Astrocyte of the cerebellum (primary cell): Measurements from ENCODE around the gene MORN3.
"Not testable (repeated sequence)": the region's sequence is repeated elsewhere in the genome, so short reads cannot be mapped to it uniquely, and the experiment has no call there.

ENCODE experiments used
- DNase-seq: peaks from one replicate; pipeline ENCODE4 v3.0.0-alpha.2; 2011; ENCODE audit warnings: low read depth
- H3K4me3 ChIP-seq: 2 replicates; pipeline ENCODE4 v1.5.1; 2011; ENCODE audit warnings: mild to moderate bottlenecking, low read depth, low read length, moderate library complexity
- CTCF ChIP-seq: IDR thresholded peaks from 2 replicates; pipeline ENCODE4 v1.5.1; 2012; ENCODE audit warnings: low read length, low read depth, moderate library complexity, mild to moderate bottlenecking; ENCODE audit errors: missing control alignments
- in situ Hi-C: cut with HindIII; loops from 2 replicates; pipeline ENCODE4 v1.10.0; 2017; ENCODE audit warnings: low sequenced_read_pairs

Gene MORN3

GRCh38 chr12:121712461-121713256 is 43.2 kb upstream of the MORN3 start, which contains the start of gene TMEM120B:
Gene TMEM120B (plus strand): TSS chr12:121712752. CDS start chr12:121712896, 144 bp downstream.
- H3K4me3 ChIP-seq = peak within 1 kb of the TSS; percentile 91
- in situ Hi-C loops = no loop called here
- DNase-seq = no peak
- TF ChIP-seq CTCF = peak; percentile 22

- no peak for TF ChIP-seq CTCF
- peak overlapping the region; percentile 91 for H3K4me3 ChIP-seq
- DNase-seq = no peak
- in situ Hi-C loops = no loop called here
Measured at GRCh38 chr12:121712190-121712460, 42.7 kb upstream of the MORN3 start.

DNA sequence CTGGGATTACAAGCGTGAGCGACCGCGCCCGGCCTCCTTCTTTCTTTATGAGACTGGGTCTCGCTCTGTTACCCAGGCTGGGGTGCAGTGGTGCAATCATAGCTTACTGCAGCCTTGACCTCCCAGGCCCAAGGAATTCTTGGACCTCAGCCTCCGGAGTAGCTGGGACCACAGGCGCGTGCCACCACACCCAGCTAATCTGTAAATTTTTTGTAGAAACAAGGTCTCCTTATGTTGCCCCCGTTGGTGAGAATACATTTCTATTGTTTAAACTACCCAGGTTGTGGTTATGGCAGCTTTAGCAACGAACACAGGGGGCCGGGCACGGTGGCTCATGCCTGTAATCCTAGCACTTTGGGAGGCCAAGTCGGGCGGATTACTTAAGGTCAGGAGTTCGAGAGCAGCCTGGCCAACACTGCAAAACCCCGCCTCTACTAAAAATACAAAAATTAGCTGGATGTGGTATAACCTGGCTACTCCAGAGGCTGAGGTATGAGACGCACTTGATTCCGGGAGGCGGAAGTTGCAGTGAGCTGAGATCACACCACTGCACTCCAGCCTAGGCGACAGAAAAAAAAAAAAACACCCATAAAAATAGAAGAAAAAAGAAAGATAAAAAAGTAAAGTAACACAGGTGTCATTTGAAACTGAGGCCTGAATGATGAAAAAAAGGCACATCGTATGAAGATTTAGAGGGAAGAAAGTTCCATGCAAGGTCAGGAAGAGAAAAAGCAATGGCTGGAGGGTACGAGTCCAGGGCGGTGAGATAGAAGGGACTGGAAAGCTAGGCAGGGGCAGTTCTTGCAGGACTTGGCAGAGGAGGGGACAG is 42.1 kb upstream of the MORN3 start:
- H3K4me3 ChIP-seq = peak overlapping the region; percentile 91
- no peak for TF ChIP-seq CTCF
- DNase-seq = no peak
- in situ Hi-C loops = no loop called here

DNA sequence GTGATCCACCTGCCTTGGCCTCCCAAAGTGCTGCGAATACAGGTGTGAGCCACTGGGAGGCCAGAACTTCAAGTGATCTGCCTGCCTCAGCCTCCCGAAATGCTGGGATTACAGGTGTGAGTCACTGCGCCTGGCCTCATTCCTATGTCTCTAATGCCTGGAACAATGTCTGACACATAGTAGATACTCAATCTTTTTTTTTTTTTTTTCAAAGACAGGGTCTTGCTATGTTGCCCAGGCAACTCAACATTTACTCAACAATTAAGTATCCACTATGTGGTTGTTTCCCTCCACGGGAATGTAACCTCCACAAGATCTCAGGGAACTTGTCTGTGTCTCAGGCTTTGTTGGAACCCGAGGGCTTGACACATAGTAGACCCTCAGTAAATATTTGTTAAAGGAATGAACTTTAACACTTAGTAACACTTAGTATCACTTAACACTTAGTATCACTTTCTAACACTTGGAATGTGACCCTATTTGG is 40.1 kb upstream of the MORN3 start:
- in situ Hi-C loops = no loop called here
- peak; percentile 51 for DNase-seq
- no peak overlapping the region for H3K4me3 ChIP-seq
- no peak for TF ChIP-seq CTCF

DNA sequence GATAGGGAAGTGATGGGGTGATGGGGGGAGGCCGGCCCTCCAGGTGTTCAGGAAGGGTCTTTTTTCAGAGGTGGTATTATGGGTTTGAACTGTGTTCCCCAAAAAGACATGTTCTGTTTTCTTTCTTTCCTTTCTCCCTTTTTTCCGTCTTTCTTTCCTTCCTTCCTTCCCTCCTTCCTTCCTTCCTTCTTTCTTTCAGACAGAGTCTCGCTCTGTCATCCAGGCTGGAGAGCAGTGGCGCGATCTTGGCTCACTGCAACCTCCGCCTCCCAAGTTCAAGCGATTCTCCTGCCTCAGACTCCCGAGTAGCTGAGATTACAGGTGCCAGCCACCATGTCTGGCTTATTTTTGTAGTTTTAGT is 39.6 kb upstream of the MORN3 start:
- in situ Hi-C loops, DNase-seq, H3K4me3 ChIP-seq: not testable (repeated sequence)

GRCh38 chr12:121708313-121709063 is 39.0 kb upstream of the MORN3 start:
- TF ChIP-seq CTCF = no peak
- in situ Hi-C loops = no loop called here
- DNase-seq = no peak
- H3K4me3 ChIP-seq = no peak overlapping the region
